HEK293T (cell line): ENCODE data around the gene KRT34.

Source experiments
- CTCF ChIA-PET: fragments of 350-600 bp; formaldehyde crosslinking; extraction: SDS; loops from one replicate; lab custom pipeline; 2021; ENCODE audit warnings: antibody characterized with exemption, inconsistent platforms; lab: Yijun Ruan, JAX
- POLR2A ChIA-PET: fragments of 350-600 bp; formaldehyde crosslinking; extraction: SDS; loops from one replicate; lab custom pipeline; 2020; ENCODE audit warnings: antibody characterized with exemption, inconsistent platforms; lab: Yijun Ruan, JAX
- DNase-seq: peaks from one replicate; pipeline ENCODE4 v3.0.0; 2012; ENCODE audit warnings: mixed read lengths; ENCODE audit errors: extremely low spot score
- ARNT ChIP-seq: fragments of 450-650 bp; IDR thresholded peaks from 2 replicates; pipeline ENCODE4 v1.6.1; 2017; ENCODE audit warnings: mild to moderate bottlenecking
- BHLHE40 ChIP-seq: fragments of 450-650 bp; IDR thresholded peaks from 2 replicates; pipeline ENCODE4 v1.6.1; 2016; ENCODE audit warnings: mild to moderate bottlenecking, moderate library complexity, borderline replicate concordance
- CTBP1 ChIP-seq: fragments of 450-650 bp; IDR thresholded peaks from 2 replicates; pipeline ENCODE4 v1.6.1; 2016; ENCODE audit warnings: borderline replicate concordance
- ELF4 ChIP-seq: fragments of 450-650 bp; IDR thresholded peaks from 2 replicates; pipeline ENCODE4 v1.6.1; 2017; ENCODE audit warnings: antibody characterized with exemption
- FOXA1 ChIP-seq: fragments of 450-650 bp; IDR thresholded peaks from 2 replicates; pipeline ENCODE4 v1.6.1; 2016; ENCODE audit warnings: mild to moderate bottlenecking
- FOXK2 ChIP-seq: fragments of 450-650 bp; IDR thresholded peaks from 2 replicates; pipeline ENCODE4 v1.6.1; 2016; ENCODE audit warnings: mild to moderate bottlenecking
- FOXM1 ChIP-seq: fragments of 450-650 bp; IDR thresholded peaks from 2 replicates; pipeline ENCODE4 v1.6.1; 2017; ENCODE audit warnings: mild to moderate bottlenecking, borderline replicate concordance
- HDGF ChIP-seq: fragments of 450-650 bp; IDR thresholded peaks from 2 replicates; pipeline ENCODE4 v1.6.1; 2017; ENCODE audit warnings: antibody characterized with exemption, borderline replicate concordance
- L3MBTL2 ChIP-seq: fragments of 450-650 bp; conservative IDR thresholded peaks from 2 replicates; pipeline ENCODE4 v1.6.1; 2016; ENCODE audit warnings: mild to moderate bottlenecking
- LEF1 ChIP-seq: fragments of 450-650 bp; IDR thresholded peaks from 2 replicates; pipeline ENCODE4 v1.6.1; 2017; ENCODE audit warnings: mild to moderate bottlenecking, borderline replicate concordance
- NFRKB ChIP-seq: fragments of 450-650 bp; IDR thresholded peaks from 2 replicates; pipeline ENCODE4 v1.6.1; 2016; ENCODE audit warnings: mild to moderate bottlenecking, moderate library complexity
- SP1 ChIP-seq: fragments of 450-650 bp; IDR thresholded peaks from 2 replicates; pipeline ENCODE4 v1.6.1; 2017
- SUZ12 ChIP-seq: fragments of 450-650 bp; IDR thresholded peaks from 2 replicates; pipeline ENCODE4 v1.6.1; 2016; ENCODE audit warnings: mild to moderate bottlenecking
- TARDBP ChIP-seq: fragments of 450-650 bp; IDR thresholded peaks from 2 replicates; pipeline ENCODE4 v1.6.1; 2016
- ZNF384 ChIP-seq: fragments of 450-650 bp; IDR thresholded peaks from 2 replicates; pipeline ENCODE4 v1.6.1; 2016
- TF ChIP-seq, protein P1 (sequence below): fragments of 450-650 bp; IDR thresholded peaks from 2 replicates; pipeline ENCODE4 v1.6.1; 2016

KRT34 gene

DNA sequence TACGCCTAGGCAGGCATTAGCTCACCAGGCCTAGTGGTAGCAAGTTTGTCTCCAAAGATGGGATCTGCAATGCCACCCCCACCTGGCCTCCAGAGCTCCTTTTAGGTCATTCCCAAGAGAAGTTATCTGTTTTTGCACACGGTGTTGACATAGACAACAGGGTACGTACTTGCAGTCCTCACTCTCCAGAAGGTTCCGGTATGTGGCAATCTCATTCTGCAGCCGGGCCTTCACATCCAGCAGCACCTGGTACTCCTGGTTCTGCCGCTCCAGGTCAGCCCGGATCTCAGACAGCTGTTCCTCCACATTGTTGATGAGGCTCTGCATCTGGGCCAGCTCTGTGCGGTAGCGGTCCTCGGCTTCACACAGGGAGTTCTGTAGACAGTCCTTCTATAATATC is 25.1 kb upstream of the KRT34 start:
- DNase-seq: no peak
- ChIA-PET CTCF (interaction anchor here (0.6 to 2.7 kb wide), 2 partner anchors 10 to 475 kb away, joined by 3 to 9 read pairs; no protein-coding TSS in a partner anchor), POLR2A (no interaction called here)
- TF ChIP-seq, protein P1, sequence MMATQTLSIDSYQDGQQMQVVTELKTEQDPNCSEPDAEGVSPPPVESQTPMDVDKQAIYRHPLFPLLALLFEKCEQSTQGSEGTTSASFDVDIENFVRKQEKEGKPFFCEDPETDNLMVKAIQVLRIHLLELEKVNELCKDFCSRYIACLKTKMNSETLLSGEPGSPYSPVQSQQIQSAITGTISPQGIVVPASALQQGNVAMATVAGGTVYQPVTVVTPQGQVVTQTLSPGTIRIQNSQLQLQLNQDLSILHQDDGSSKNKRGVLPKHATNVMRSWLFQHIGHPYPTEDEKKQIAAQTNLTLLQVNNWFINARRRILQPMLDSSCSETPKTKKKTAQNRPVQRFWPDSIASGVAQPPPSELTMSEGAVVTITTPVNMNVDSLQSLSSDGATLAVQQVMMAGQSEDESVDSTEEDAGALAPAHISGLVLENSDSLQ: no peak
- TF ChIP-seq ELF4 (no peak), HDGF (no peak), BHLHE40 (no peak)

DNA sequence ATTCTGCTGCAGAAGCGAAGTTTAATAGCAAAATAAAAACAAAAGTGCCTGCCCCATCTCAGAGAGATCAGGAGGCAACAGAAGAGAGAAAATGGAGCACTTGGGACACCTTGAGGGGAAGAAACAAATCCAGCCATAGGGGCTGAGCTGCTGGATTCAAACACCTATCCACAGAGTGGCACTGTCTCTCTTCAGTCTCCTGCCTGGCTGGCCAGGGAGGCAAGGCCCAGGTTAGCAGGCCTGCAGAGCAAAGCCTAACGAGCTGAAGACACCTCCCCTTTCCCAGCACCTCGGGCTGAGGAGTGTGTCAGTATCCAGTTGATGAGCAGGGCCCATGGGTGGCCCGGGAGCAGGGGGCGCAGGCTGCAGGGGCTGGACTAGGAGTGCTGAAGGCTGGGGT is 24.1 kb upstream of the KRT34 start:
- TF ChIP-seq ARNT: no peak
- TF ChIP-seq L3MBTL2: no peak
- no peak for TF ChIP-seq TARDBP
- TF ChIP-seq FOXA1: no peak
- TF ChIP-seq NFRKB: no peak
- TF ChIP-seq ELF4: no peak
- TF ChIP-seq SUZ12: no peak
- TF ChIP-seq ZNF384: no peak
- TF ChIP-seq BHLHE40: no peak
- no peak for TF ChIP-seq SP1
- no peak for DNase-seq
- ChIA-PET POLR2A (no interaction called here), CTCF (interaction anchor here (0.9 to 2.7 kb wide), 2 partner anchors 11 to 143 kb away, joined by 3 to 9 read pairs; no protein-coding TSS in a partner anchor)

DNA sequence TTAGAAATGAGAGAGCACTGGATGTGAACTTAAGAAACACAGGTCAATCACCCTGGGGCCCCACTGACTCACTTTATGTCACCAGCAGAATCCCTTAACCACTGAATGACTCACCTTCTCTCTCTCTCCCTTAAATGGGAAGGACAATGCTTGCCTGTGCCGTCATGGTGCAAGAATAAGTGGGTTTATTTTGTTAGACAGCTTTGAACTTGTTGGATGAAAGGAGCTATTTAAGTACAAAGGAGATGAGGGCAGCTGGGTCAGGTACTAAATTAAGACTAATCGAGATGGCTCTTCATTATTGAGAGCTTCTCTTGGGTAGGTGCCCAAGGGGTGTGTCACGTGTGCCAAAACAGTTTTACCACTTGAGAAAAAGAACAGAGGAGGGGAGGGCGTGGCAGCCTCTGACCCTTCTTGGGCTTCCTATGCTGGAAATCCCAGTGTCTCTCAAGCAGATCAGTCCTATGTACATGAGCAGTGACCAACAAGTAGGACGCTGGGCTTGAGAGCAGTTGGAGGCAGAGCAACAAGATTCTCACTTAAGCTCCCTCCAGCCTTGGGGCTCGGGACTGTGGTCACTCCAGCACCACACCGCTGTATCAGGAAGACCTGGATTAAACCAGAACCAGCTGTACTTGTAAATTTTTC is 22.0 kb upstream of the KRT34 start:
- TF ChIP-seq BHLHE40: no peak
- no peak for TF ChIP-seq L3MBTL2
- no peak for TF ChIP-seq TARDBP
- TF ChIP-seq HDGF: no peak
- no peak for TF ChIP-seq FOXK2
- no peak for TF ChIP-seq CTBP1
- TF ChIP-seq FOXA1: no peak
- TF ChIP-seq, protein P1: no peak
- TF ChIP-seq ELF4: no peak
- TF ChIP-seq ZNF384: no peak
- TF ChIP-seq SUZ12: no peak
- TF ChIP-seq FOXM1: no peak
- no peak for TF ChIP-seq NFRKB
- TF ChIP-seq ARNT: no peak
- TF ChIP-seq SP1: no peak
- TF ChIP-seq LEF1: no peak
- CTCF ChIA-PET: interaction anchor here (0.6 to 1.9 kb wide), 3 partner anchors 145 to 702 kb away, joined by 3 to 8 read pairs (median 3); no protein-coding TSS in a partner anchor
- no peak for DNase-seq
- POLR2A ChIA-PET: interaction anchor here (0.8 to 1.8 kb wide), 2 partner anchors 285 to 585 kb away, joined by 3 to 6 read pairs; partner anchors contain the start of gene EIF1

DNA sequence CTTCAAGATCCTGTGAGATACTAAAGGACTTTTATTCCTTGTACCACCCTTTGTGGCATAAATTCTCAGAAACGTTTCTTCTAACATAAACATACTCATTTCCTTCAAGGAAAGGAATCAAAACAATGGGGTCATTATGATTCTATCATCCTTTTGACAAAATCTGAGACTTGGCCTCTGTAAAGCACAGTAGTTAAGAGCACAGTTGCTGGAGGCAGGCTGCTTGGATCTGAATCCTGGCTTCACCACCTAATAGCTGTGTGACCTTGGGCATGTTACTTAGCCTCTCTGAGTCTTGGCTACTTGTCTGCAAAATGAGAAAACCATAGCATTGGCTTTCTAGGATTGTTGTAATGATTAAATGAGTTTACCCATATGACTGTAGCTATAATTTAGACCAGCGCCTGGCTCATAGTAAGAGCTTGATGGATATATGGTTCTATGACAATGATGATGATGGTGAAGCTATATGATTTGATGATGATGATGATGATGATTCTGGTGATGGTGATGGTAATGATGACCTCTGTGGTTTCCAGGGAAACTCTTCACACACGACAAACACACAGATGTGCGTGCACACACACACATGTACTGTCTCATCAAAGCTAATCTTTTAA is 21.4 kb upstream of the KRT34 start:
- POLR2A ChIA-PET: interaction anchor here (0.7 to 1.8 kb wide), 3 partner anchors 285 to 757 kb away, joined by 3 to 6 read pairs (median 3); partner anchors contain the start of gene EIF1
- CTCF ChIA-PET: interaction anchor here (1.9 kb wide), 1 partner anchor 259 kb away, joined by 8 read pairs; no protein-coding TSS in a partner anchor
- DNase-seq: no peak
- TF ChIP-seq SP1 (no peak), FOXA1 (no peak), HDGF (no peak), LEF1 (no peak), L3MBTL2 (no peak), SUZ12 (no peak), ELF4 (no peak), FOXM1 (no peak), BHLHE40 (no peak), TARDBP (no peak), NFRKB (no peak)

DNA sequence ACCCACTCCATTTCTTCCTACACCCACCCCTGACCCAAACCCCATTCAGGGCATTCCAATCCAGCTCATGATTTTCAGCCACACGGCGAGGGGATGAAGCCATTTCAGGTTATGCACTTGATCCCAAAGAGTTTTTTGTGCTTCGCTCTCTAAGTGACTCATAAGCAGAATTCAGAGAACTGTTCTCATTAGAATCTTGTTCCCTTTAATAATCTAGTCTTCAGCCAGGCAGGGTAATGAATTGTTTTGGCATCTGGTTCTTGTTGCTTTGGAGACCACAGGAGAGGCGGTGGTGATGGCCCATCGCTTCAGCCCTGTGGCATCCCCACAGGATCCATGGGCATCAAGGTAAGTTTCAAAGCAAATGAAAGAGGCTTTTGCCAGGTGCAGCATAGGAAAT is 20.1 kb upstream of the KRT34 start:
- POLR2A ChIA-PET: no interaction called here
- DNase-seq: no peak
- TF ChIP-seq, protein P1: no peak
- TF ChIP-seq FOXM1: no peak
- TF ChIP-seq LEF1: no peak
- TF ChIP-seq FOXK2: no peak
- no peak for TF ChIP-seq HDGF
- no peak for TF ChIP-seq TARDBP
- TF ChIP-seq L3MBTL2: no peak
- no peak for TF ChIP-seq SUZ12
- no peak for TF ChIP-seq BHLHE40
- no peak for TF ChIP-seq ZNF384
- TF ChIP-seq ARNT: no peak
- no peak for TF ChIP-seq CTBP1
- no peak for TF ChIP-seq ELF4
- TF ChIP-seq SP1: no peak
- CTCF ChIA-PET: no interaction called here
